Keratinocyte (primary cell): Measurements from ENCODE around the gene STEAP1B. TPM values are rescaled to one million over a fixed set of nuclear protein-coding genes. Genes with fewer than 3 reads are reported as not detected.

ENCODE experiments used
- DNase-seq: peaks from one replicate; pipeline ENCODE4 v3.0.0-alpha.2; 2011; ENCODE audit warnings: low read depth, missing footprints, low spot score
- FAIRE-seq: peaks from 2 replicates; lab custom pipeline; 2011; peaks lifted over from hg19 to GRCh38; lab: Jason Lieb, UNC
- H2AFZ ChIP-seq: 2 replicates; pipeline ENCODE4 v1.6.0; 2012; ENCODE audit warnings: low read length, control low read depth, inconsistent platforms; ENCODE audit not compliant: control insufficient read depth
- H3K27ac ChIP-seq: 2 replicates; pipeline ENCODE4 v1.5.1; 2011; ENCODE audit warnings: low read length; ENCODE audit not compliant: control insufficient read depth, insufficient read depth
- H3K27me3 ChIP-seq: 3 replicates; pipeline ENCODE4 v1.6.0; 2011; ENCODE audit warnings: low read length; ENCODE audit not compliant: control insufficient read depth, insufficient read depth; ENCODE audit errors: extremely low read depth
- H3K36me3 ChIP-seq, 2 experiments: 2 replicates in 1 of 2; 3 replicates in 1 of 2; pipeline ENCODE4 v1.5.1; 2011; ENCODE audit warnings: low read length in 2 of 2, mild to moderate bottlenecking in 1 of 2; ENCODE audit not compliant: control insufficient read depth in 2 of 2, insufficient read depth in 2 of 2; ENCODE audit errors: extremely low read depth in 1 of 2
- H3K4me1 ChIP-seq: 3 replicates; pipeline ENCODE4 v1.5.1; 2011; ENCODE audit warnings: low read length; ENCODE audit not compliant: control insufficient read depth, insufficient read depth; ENCODE audit errors: extremely low read depth
- H3K4me2 ChIP-seq: 3 replicates; pipeline ENCODE4 v1.6.0; 2011; ENCODE audit warnings: low read depth, low read length; ENCODE audit not compliant: control insufficient read depth, insufficient read depth; ENCODE audit errors: extremely low read depth
- H3K4me3 ChIP-seq, 3 experiments: fragments of 200-600 bp in 1 of 3; sonication (generic) in 1 of 3; 2 replicates in 2 of 3; 3 replicates in 1 of 3; pipeline ENCODE4 v1.5.1; 2011 to 2016; ENCODE audit warnings: low read length in 3 of 3, mild to moderate bottlenecking in 3 of 3, control low read depth in 2 of 3, inconsistent platforms in 1 of 3, low read depth in 1 of 3, mixed read lengths in 1 of 3, mixed run types in 1 of 3, moderate library complexity in 1 of 3; ENCODE audit not compliant: control insufficient read depth in 2 of 3, insufficient read depth in 2 of 3; ENCODE audit errors: extremely low read depth in 1 of 3
- H3K79me2 ChIP-seq: 2 replicates; pipeline ENCODE4 v1.6.0; 2012; ENCODE audit warnings: low read length; ENCODE audit not compliant: control insufficient read depth, insufficient read depth
- H3K9ac ChIP-seq: 3 replicates; pipeline ENCODE4 v1.6.0; 2011; ENCODE audit warnings: low read length; ENCODE audit not compliant: control insufficient read depth, insufficient read depth; ENCODE audit errors: extremely low read depth
- H3K9me1 ChIP-seq: 3 replicates; pipeline ENCODE4 v1.6.0; 2011; ENCODE audit warnings: low read length; ENCODE audit not compliant: control insufficient read depth, insufficient read depth; ENCODE audit errors: extremely low read depth
- H3K9me3 ChIP-seq: 2 replicates; pipeline ENCODE4 v1.5.1; 2012; ENCODE audit warnings: low read depth, low read length; ENCODE audit not compliant: control insufficient read depth
- H4K20me1 ChIP-seq: 3 replicates; pipeline ENCODE4 v1.6.0; 2011; ENCODE audit warnings: low read length; ENCODE audit not compliant: control insufficient read depth, insufficient read depth; ENCODE audit errors: extremely low read depth
- CTCF ChIP-seq, 3 experiments: IDR thresholded peaks in 1 of 3; conservative IDR thresholded peaks in 1 of 3; optimal IDR thresholded peaks in 1 of 3; 2 replicates in 2 of 3; 3 replicates in 1 of 3; pipeline versions ENCODE3 to v1.5.1; 2011; ENCODE audit warnings: low read length in 3 of 3, mild to moderate bottlenecking in 3 of 3, moderate library complexity in 2 of 3, control low read depth in 1 of 3, inconsistent platforms in 1 of 3; ENCODE audit not compliant: insufficient read depth in 2 of 3; ENCODE audit errors: extremely low read depth in 1 of 3
- EZH2 ChIP-seq: IDR thresholded peaks from one replicate; pipeline ENCODE4 v1.6.1; 2012; ENCODE audit warnings: inconsistent platforms, mild to moderate bottlenecking, low read length, moderate library complexity
- dilution Hi-C: fragments of 300-500 bp; cut with MboI; formaldehyde crosslinking; loops from one replicate; pipeline ENCODE4 v1.7.0; 2020; ENCODE audit warnings: low sequenced_read_pairs; ENCODE audit not compliant: extremely low pct_ligation_motif_present
- polyA plus RNA-seq, 5 experiments: library from polyadenylated mRNA; depleted of rRNA in 3 of 5; stranded (reverse) in 3 of 5; stranded (forward) in 1 of 5; unstranded in 1 of 5; fragments of >200 nt; gene quantifications; 1 replicate in 1 of 5; 2 replicates in 3 of 5; 3 replicates in 1 of 5; pipeline versions ENCODE4 v1.2.1 to v1.2.3, GENCODE V29; 2011 to 2012; ENCODE audit warnings: missing spikeins in 2 of 5, low read depth in 1 of 5, low replicate concordance in 1 of 5

STEAP1B gene
- polyA plus RNA-seq, 1 donor (not counting 4 experiments of a cell fraction or from before 2014, with no cell fraction given) = 18.9 TPM

- H3K27ac ChIP-seq = no peak overlapping the region
- no peak for DNase-seq
- no peak overlapping the region for H3K9ac ChIP-seq
- H3K4me1 ChIP-seq = no peaks in the 10 kb centered on the region
- no peaks in the 10 kb centered on the region for H3K36me3 ChIP-seq
- dilution Hi-C loops = no loop called here
- no peak overlapping the region for H3K4me3 ChIP-seq
- no peaks in the 10 kb centered on the region for H3K79me2 ChIP-seq
- no peaks in the 10 kb centered on the region for H3K27me3 ChIP-seq
- H3K4me2 ChIP-seq = no peak overlapping the region
- H2AFZ ChIP-seq = no peak overlapping the region
- H3K9me1 ChIP-seq = no peaks in the 10 kb centered on the region
- H3K9me3 ChIP-seq = no peaks in the 10 kb centered on the region
- no peaks in the 10 kb centered on the region for H4K20me1 ChIP-seq
- TF ChIP-seq EZH2 = no peak
- TF ChIP-seq CTCF (optimal IDR thresholded peaks at IDR 0.05 in 1 of 3, IDR thresholded peaks at IDR 0.05 in 1 of 3, conservative IDR thresholded peaks at IDR 0.05 in 1 of 3; ENCODE audit: extremely low read depth in 1 of 3, insufficient read depth in 2 of 3, low read length in 3 of 3) = no peak
- FAIRE-seq = no peak
Measured at GRCh38 chr7:22420973-22421635, 78.9 kb downstream of the STEAP1B start.

GRCh38 chr7:22420008-22420407 lies 80.0 kb downstream of the STEAP1B start:
- Histone ChIP-seq H4K20me1 (no peaks in the 10 kb centered on the region), H2AFZ (no peak overlapping the region), H3K4me2 (no peak overlapping the region), H3K27ac (no peak overlapping the region), H3K9me3 (no peaks in the 10 kb centered on the region), H3K79me2 (no peaks in the 10 kb centered on the region), H3K9me1 (no peaks in the 10 kb centered on the region), H3K9ac (no peak overlapping the region), H3K36me3 (no peaks in the 10 kb centered on the region), H3K4me1 (no peaks in the 10 kb centered on the region), H3K4me3 (no peak overlapping the region), H3K27me3 (no peaks in the 10 kb centered on the region)
- FAIRE-seq (no peak), DNase-seq (no peak)
- TF ChIP-seq CTCF (optimal IDR thresholded peaks at IDR 0.05 in 1 of 3, IDR thresholded peaks at IDR 0.05 in 1 of 3, conservative IDR thresholded peaks at IDR 0.05 in 1 of 3; ENCODE audit: extremely low read depth in 1 of 3, insufficient read depth in 2 of 3, low read length in 3 of 3) (no peak), EZH2 (no peak)
- dilution Hi-C loops = no loop called here
